ENCODE measurements around the gene PTPN11. TPM values are rescaled to one million over a fixed set of nuclear protein-coding genes. Genes with fewer than 3 reads are reported as not detected.

Gene PTPN11
- total RNA-seq, 1 donor from 2014 or later = 86.3 TPM

GRCh38 chr12:112380663-112381405 is 37.9 kb upstream of the PTPN11 start:
- H3K4me3 Mint-ChIP-seq = peak overlapping the region; percentile 98
- H3K27ac Mint-ChIP-seq = peak overlapping the region; percentile 96
- no peaks in the 10 kb centered on the region for H3K9me3 Mint-ChIP-seq
- H3K36me3 Mint-ChIP-seq = no peaks in the 10 kb centered on the region
- H3K27me3 Mint-ChIP-seq (ENCODE audit: low read depth) = no peaks in the 10 kb centered on the region
- H3K4me1 Mint-ChIP-seq = peaks cover 16% of the 10 kb centered on the region
- no peak for TF ChIP-seq CTCF (IDR thresholded peaks at IDR 0.05; ENCODE audit: unreplicated experiment)
- DNase-seq (ENCODE audit: low spot score in 2 of 2, unreplicated experiment in 2 of 2) = no peak

GRCh38 chr12:112381406-112381882 is 37.3 kb upstream of the PTPN11 start:
- peak overlapping the region; percentile 96 for H3K27ac Mint-ChIP-seq
- H3K36me3 Mint-ChIP-seq = no peaks in the 10 kb centered on the region
- no peaks in the 10 kb centered on the region for H3K27me3 Mint-ChIP-seq (ENCODE audit: low read depth)
- no peaks in the 10 kb centered on the region for H3K9me3 Mint-ChIP-seq
- peak overlapping the region; percentile 98 for H3K4me3 Mint-ChIP-seq
- H3K4me1 Mint-ChIP-seq = peaks cover 19% of the 10 kb centered on the region
- peak; percentile 27 to 57 for DNase-seq (ENCODE audit: low spot score in 2 of 2, unreplicated experiment in 2 of 2)
- no peak for TF ChIP-seq CTCF (IDR thresholded peaks at IDR 0.05; ENCODE audit: unreplicated experiment)

GRCh38 chr12:112381883-112382796 is 36.6 kb upstream of the PTPN11 start, which contains the start of gene HECTD4:
Gene HECTD4, minus strand, starts transcription at chr12:112382431. Its CDS starts 303 bp downstream, at chr12:112382128.
- peak within 1 kb of the TSS; percentile 98 for H3K4me3 Mint-ChIP-seq
- peak; percentile 94 to 96 for DNase-seq (ENCODE audit: low spot score in 2 of 2, unreplicated experiment in 2 of 2)
- no peaks in the 10 kb centered on the region for H3K36me3 Mint-ChIP-seq
- TF ChIP-seq CTCF (IDR thresholded peaks at IDR 0.05; ENCODE audit: unreplicated experiment) = no peak
- H3K27me3 Mint-ChIP-seq (ENCODE audit: low read depth) = no peaks in the 10 kb centered on the region
- H3K27ac Mint-ChIP-seq = peak within 1 kb of the TSS; percentile 96
- peaks cover 25% of the 10 kb centered on the region for H3K4me1 Mint-ChIP-seq
- H3K9me3 Mint-ChIP-seq = no peaks in the 10 kb centered on the region

- Mint-ChIP-seq H3K27ac (peak overlapping the region; percentile 60), H3K4me1 (peaks cover 28% of the 10 kb centered on the region), H3K4me3 (peak overlapping the region; percentile 89), H3K36me3 (no peaks in the 10 kb centered on the region), H3K27me3 (ENCODE audit: low read depth) (no peaks in the 10 kb centered on the region), H3K9me3 (no peaks in the 10 kb centered on the region)
- TF ChIP-seq CTCF (IDR thresholded peaks at IDR 0.05; ENCODE audit: unreplicated experiment) = no peak
- no peak for DNase-seq (ENCODE audit: low spot score in 2 of 2, unreplicated experiment in 2 of 2)
Measured at GRCh38 chr12:112382866-112383265, 35.9 kb upstream of the PTPN11 start.

- Mint-ChIP-seq H3K9me3 (no peaks in the 10 kb centered on the region), H3K27ac (peak overlapping the region; percentile 67), H3K4me3 (no peak overlapping the region), H3K36me3 (no peaks in the 10 kb centered on the region), H3K4me1 (peaks cover 12% of the 10 kb centered on the region), H3K27me3 (ENCODE audit: low read depth) (peaks cover 8% of the 10 kb centered on the region)
- DNase-seq (ENCODE audit: low spot score in 2 of 2, unreplicated experiment in 2 of 2) = no peak
- no peak for TF ChIP-seq CTCF (IDR thresholded peaks at IDR 0.05; ENCODE audit: unreplicated experiment)
Measured at GRCh38 chr12:112386726-112387125, 32.0 kb upstream of the PTPN11 start.
